Choroid plexus epithelial cell (primary cell): ENCODE data around the gene ANKRD24.

Source experiments
- DNase-seq: peaks from one replicate; pipeline ENCODE4 v3.0.0-alpha.2; 2010; ENCODE audit warnings: low read depth
- H3K4me3 ChIP-seq: 2 replicates; pipeline ENCODE4 v1.5.1; 2011; ENCODE audit warnings: low read depth, mild to moderate bottlenecking, control low read depth, low read length, moderate library complexity
- TF ChIP-seq, protein P1 (sequence below): conservative IDR thresholded peaks from 2 replicates; pipeline ENCODE4 v1.5.1; 2011; ENCODE audit warnings: low read depth, mild to moderate bottlenecking, control low read depth, inconsistent platforms, low read length, moderate library complexity

The ANKRD24 gene

DNA sequence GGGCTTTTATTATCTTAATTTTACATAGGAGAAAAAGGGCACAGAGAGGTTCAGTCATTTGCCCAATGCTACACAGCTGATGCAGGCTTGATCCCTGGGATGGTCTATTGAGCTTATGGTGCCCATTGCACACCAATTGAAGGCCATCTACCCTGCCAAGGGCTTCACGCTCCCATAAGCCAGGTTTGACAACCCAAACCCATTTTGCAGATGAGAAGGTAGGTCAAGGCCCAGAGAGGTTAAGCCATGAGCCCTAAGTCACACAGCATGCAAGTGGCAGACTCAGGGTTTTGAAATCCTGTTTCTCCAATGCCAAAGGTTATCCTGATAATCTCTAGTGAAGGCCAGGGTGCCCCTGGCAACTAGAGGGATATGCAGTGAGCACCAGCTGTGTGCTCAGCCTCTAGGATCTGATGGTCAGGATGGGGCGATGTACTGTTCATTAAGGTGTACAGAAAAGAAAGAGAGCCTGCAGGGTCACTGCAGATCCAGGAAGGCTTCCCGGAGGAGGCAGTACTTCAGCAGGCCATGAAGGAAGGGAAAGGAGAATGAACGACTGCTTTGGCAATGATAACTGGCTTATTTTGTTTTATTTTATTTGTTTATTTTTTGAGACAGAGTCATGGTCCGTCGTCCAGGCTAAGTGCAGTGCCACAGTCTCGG, 20.9 kb upstream of the ANKRD24 start:
- H3K4me3 ChIP-seq, result no peak overlapping the region
- no peak for DNase-seq
- TF ChIP-seq, protein P1, sequence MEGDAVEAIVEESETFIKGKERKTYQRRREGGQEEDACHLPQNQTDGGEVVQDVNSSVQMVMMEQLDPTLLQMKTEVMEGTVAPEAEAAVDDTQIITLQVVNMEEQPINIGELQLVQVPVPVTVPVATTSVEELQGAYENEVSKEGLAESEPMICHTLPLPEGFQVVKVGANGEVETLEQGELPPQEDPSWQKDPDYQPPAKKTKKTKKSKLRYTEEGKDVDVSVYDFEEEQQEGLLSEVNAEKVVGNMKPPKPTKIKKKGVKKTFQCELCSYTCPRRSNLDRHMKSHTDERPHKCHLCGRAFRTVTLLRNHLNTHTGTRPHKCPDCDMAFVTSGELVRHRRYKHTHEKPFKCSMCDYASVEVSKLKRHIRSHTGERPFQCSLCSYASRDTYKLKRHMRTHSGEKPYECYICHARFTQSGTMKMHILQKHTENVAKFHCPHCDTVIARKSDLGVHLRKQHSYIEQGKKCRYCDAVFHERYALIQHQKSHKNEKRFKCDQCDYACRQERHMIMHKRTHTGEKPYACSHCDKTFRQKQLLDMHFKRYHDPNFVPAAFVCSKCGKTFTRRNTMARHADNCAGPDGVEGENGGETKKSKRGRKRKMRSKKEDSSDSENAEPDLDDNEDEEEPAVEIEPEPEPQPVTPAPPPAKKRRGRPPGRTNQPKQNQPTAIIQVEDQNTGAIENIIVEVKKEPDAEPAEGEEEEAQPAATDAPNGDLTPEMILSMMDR, result no peak

DNA sequence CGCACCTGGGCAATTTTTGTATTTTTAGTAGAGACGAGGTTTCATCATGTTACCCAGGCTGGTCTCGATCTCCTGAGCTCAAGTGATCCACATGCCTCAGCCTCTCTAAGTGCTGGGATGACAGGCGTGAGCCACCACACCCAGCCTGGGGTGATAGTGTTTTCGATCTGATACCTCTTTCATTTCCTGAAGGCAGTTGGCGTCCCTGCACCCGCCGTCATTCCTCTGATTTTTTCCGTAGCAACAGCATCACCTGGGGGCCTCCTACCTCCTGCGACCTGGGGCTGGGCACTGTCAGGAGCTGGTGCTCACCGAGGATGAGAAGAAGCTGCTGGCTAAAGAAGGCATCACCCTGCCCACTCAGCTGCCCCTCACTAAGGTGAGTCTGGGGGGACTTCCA, 18.2 kb upstream of the ANKRD24 start:
- DNase-seq, result no peak
- H3K4me3 ChIP-seq, result no peak overlapping the region
- TF ChIP-seq, protein P1, result no peak

DNA sequence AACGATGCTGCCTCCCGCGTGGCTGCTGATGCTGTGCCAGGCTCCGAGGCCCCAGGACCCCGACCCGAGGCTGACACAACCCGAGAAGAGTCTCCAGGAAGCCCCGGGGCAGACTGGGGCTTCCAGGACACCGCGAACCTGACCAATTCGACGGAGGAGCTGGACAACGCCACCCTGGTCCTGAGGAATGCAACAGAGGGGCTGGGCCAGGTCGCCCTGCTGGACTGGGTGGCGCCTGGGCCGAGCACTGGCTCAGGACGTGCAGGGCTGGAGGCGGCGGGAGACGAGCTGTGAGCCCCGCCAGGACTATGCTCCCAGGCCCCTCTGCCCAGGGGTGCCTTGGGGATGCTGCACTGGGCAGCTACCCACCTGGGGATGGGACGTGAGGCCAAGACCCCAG, 10.8 kb upstream of the ANKRD24 start:
- TF ChIP-seq, protein P1, result no peak

DNA sequence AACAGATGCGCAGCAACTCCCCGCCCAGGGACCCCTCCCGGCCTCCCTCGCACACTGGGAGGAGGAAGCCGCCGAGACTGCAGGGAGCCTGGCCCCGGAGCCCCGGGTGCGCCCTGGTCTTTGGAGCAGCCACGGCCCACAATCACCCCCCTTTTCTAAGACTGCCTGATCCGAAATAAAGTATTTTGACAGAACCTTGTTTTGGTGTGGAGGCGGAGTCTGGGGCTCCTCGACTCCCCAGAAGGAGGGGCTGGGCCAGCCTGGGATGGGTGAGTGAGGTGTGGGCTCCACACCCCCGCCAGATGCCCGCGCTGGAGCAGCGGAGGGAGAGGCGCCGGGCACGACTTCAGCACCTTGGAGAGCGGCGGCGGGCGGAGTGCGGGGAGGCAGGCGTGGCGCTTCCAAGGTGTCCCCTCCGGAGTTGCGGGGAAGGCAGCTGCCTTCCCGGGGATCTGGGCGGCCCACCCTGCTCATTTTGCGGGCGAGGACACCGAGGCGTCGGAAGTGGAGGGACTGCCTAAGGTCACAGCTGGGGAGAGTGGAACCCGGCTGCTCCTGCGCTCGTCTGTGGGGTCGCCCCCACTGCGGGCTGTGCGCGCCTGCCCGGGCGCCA, 9.5 kb upstream of the ANKRD24 start:
- TF ChIP-seq, protein P1, result no peak
- DNase-seq, result peak; percentile 43
- H3K4me3 ChIP-seq, result no peak overlapping the region

More for the DNA sequence above, 10.8 kb upstream of the ANKRD24 start:
- no peak overlapping the region for H3K4me3 ChIP-seq
- DNase-seq, result no peak

DNA sequence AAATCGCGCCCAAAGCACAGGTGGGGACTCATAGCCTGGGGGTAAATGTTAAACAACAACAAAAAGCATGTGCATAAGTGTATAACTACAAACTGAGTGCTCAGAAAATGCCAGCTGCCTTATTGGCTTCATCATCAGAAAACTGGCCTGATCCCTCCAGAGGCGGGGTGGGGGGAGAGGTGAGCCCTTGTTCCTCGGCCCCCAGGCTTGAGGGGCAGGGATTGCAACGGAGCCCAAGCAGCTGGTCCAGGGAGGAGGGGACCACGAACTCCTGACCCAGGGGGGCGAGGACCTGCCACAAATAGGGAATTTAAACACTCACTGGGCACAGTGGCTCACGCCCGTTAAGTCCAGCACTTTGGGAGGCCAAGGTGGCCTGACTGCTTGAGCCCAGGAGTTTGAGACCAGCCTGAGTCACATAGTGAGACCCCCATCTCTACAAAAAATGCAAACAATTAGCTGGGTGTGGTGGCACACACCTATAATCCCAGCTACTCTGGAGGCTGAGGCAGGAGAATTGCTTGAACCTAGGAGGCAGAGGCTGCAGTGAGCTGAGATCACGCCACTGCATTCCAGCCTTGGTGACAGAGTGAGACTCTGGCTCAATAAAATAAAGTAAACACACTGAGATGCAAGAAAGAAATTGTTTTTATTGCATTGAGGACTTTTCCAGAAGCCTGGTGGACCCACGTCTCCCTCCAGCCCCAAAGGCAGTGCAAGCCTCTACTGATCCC, 8.8 kb upstream of the ANKRD24 start:
- TF ChIP-seq, protein P1, result no peak
- no peak for DNase-seq
- H3K4me3 ChIP-seq, result no peak overlapping the region

DNA sequence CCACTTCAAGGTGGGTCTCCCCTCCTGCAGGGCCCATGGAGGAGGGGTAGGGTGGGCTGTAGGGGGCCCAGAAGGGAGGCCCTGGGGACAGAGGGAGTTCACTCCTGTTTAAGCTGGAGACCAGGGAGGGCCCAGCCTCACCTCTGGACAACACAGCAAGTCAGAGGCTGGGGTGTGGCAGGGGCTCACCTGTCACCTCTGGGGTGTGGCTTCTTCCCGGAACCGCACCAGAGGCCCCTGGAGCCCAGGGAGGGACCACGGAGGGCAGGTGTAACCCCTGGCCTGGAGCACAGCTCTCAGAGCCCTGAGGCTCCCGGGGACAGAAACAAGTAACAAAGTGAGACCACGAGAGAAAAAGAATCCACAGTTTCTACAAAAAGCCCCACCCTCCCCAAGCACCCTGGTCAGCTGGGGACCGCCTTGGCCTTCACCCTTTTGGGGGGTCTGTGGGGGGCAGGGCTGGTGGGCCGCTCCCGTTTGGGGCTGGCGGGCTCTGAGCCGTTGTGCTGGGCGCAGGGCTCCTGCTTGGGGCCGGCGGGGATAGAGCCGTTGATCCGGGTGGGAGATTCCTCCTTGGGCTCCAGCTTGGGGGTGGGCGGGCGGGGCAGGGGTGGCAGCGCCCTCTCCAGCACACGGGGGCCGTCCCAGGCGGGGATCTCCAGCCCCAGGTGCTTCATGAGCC, 8.1 kb upstream of the ANKRD24 start:
- H3K4me3 ChIP-seq, result no peak overlapping the region
- no peak for DNase-seq
- TF ChIP-seq, protein P1, result no peak
